Testis (tissue), 3 donors: ENCODE measurements around the gene IFI30. TPM values are rescaled to one million over a fixed set of nuclear protein-coding genes. Genes with fewer than 3 reads are reported as not detected.

Experiments used
- DNase-seq: peaks from one replicate; pipeline ENCODE4 v3.0.0-alpha.2; 2019
- H3K27ac ChIP-seq, 2 donors: fragments of 200-600 bp; sonication (generic); one replicate each; pipeline ENCODE4 v1.5.1; 2019
- H3K27me3 ChIP-seq: fragments of 200-600 bp; sonication (generic); one replicate; pipeline ENCODE4 v1.5.1; 2019
- H3K36me3 ChIP-seq: fragments of 200-600 bp; sonication (generic); one replicate; pipeline ENCODE4 v1.5.1; 2017; ENCODE audit warnings: low read depth; ENCODE audit errors: missing control alignments
- H3K4me1 ChIP-seq: fragments of 200-600 bp; sonication (generic); one replicate; pipeline ENCODE4 v1.5.1; 2019
- H3K4me3 ChIP-seq, 2 donors: fragments of 200-600 bp; sonication (generic); one replicate each; pipeline ENCODE4 v1.5.1; 2017 to 2019
- H3K9me3 ChIP-seq: fragments of 200-600 bp; sonication (generic); one replicate; pipeline ENCODE4 v1.5.1; 2017
- CTCF ChIP-seq, 3 experiments: fragments of 450-650 bp in 2 of 3; fragments of 200-600 bp in 1 of 3; sonication (generic) in 1 of 3; IDR thresholded peaks; one replicate each; pipeline ENCODE4 v1.5.1; 2016 to 2019; ENCODE audit warnings: antibody characterized with exemption in 3 of 3, mild to moderate bottlenecking in 2 of 3, moderate library complexity in 1 of 3
- POLR2A ChIP-seq: fragments of 450-650 bp; IDR thresholded peaks from one replicate; pipeline ENCODE4 v1.6.1; 2017; ENCODE audit warnings: antibody characterized with exemption, mild to moderate bottlenecking, moderate library complexity
- WGBS, 2 donors: methylation state at CpG; one replicate each; pipeline ENCODE4 v1.1.5; 2018; 5-methylcytosine and 5-hydroxymethylcytosine counted together
- intact Hi-C: fragments of 100-400 bp; cut with DNase I; formaldehyde crosslinking; loops from one replicate; pipeline ENCODE4 v1.15.1; 2023; ENCODE audit warnings: low total_unique reads
- polyA plus RNA-seq: library from polyadenylated mRNA; stranded (reverse); fragments of 350-450 nt; fragmentation: Illumina TruSeq; extraction: RNeasy Lipid Tissue Mini Kit (QIAGEN cat#74804); gene quantifications from one replicate; pipeline ENCODE4 v1.2.3, GENCODE V29; 2014; ENCODE audit warnings: low read depth, low replicate concordance; ENCODE audit not compliant: insufficient read depth
- total RNA-seq, 2 donors: library from RNA; depleted of rRNA; stranded (reverse); fragments of >200 nt; gene quantifications; one replicate each; pipeline ENCODE4 v1.2.3, GENCODE V29; 2016

Gene IFI30
- total and polyA plus RNA-seq, 3 donors from 2014 or later, result 3.2 to 47.6 (median 7.4) TPM

GRCh38 chr19:18144361-18144760 is 29.3 kb upstream of the IFI30 start:
- no peaks in the 10 kb centered on the region for H3K4me1 ChIP-seq
- intact Hi-C loops, result no loop called here
- no peak for DNase-seq
- no peak overlapping the region for H3K4me3 ChIP-seq
- no peak for TF ChIP-seq POLR2A
- TF ChIP-seq CTCF (IDR thresholded peaks at IDR 0.05), result no peak
- H3K27me3 ChIP-seq, result no peaks in the 10 kb centered on the region
- WGBS, 2 donors, result 89 to 90% methylated on average over 5 to 16 of the region's 16 CpGs
- H3K27ac ChIP-seq, result no peak overlapping the region
- H3K36me3 ChIP-seq, result no peaks in the 10 kb centered on the region
- no peaks in the 10 kb centered on the region for H3K9me3 ChIP-seq

- H3K9me3 ChIP-seq, result no peaks in the 10 kb centered on the region
- no peak overlapping the region for H3K4me3 ChIP-seq
- intact Hi-C loops, result no loop called here
- H3K4me1 ChIP-seq, result no peaks in the 10 kb centered on the region
- TF ChIP-seq CTCF (IDR thresholded peaks at IDR 0.05) (no peak), POLR2A (no peak)
- no peak overlapping the region for H3K27ac ChIP-seq
- WGBS, 2 donors, result 95 to 97% methylated on average over 28 of the region's 28 CpGs
- DNase-seq, result no peak
- no peaks in the 10 kb centered on the region for H3K36me3 ChIP-seq
- no peaks in the 10 kb centered on the region for H3K27me3 ChIP-seq
Measured at GRCh38 chr19:18144906-18145305, 28.7 kb upstream of the IFI30 start.

- H3K36me3 ChIP-seq, result no peaks in the 10 kb centered on the region
- 82 to 97% methylated on average over 7 to 19 of the region's 19 CpGs for WGBS, 2 donors
- TF ChIP-seq POLR2A (no peak), CTCF (IDR thresholded peaks at IDR 0.05) (no peak)
- DNase-seq, result no peak
- H3K27ac ChIP-seq, result no peak overlapping the region
- H3K27me3 ChIP-seq, result no peaks in the 10 kb centered on the region
- H3K4me3 ChIP-seq, result no peak overlapping the region
- no peaks in the 10 kb centered on the region for H3K4me1 ChIP-seq
- no peaks in the 10 kb centered on the region for H3K9me3 ChIP-seq
- intact Hi-C loops, result no loop called here
Measured at GRCh38 chr19:18145391-18145999, 28.1 kb upstream of the IFI30 start.

GRCh38 chr19:18147396-18147795 is 26.2 kb upstream of the IFI30 start:
- Histone ChIP-seq H3K27me3 (no peaks in the 10 kb centered on the region), H3K4me1 (peaks cover 4% of the 10 kb centered on the region), H3K4me3 (no peak overlapping the region), H3K36me3 (no peaks in the 10 kb centered on the region), H3K27ac (no peak overlapping the region), H3K9me3 (no peaks in the 10 kb centered on the region)
- WGBS, 2 donors, result 95% methylated on average over 13 of the region's 13 CpGs
- intact Hi-C loops, result no loop called here
- TF ChIP-seq CTCF (IDR thresholded peaks at IDR 0.05), result no peak
- TF ChIP-seq POLR2A, result no peak
- no peak for DNase-seq

- TF ChIP-seq POLR2A (no peak), CTCF (IDR thresholded peaks at IDR 0.05) (no peak)
- H3K36me3 ChIP-seq, result no peaks in the 10 kb centered on the region
- 84 to 91% methylated on average over 7 to 16 of the region's 16 CpGs for WGBS, 2 donors
- H3K27me3 ChIP-seq, result no peaks in the 10 kb centered on the region
- no peak overlapping the region for H3K4me3 ChIP-seq
- DNase-seq, result no peak
- intact Hi-C loops, result no loop called here
- H3K4me1 ChIP-seq, result peaks cover 11% of the 10 kb centered on the region
- H3K9me3 ChIP-seq, result no peaks in the 10 kb centered on the region
- no peak overlapping the region for H3K27ac ChIP-seq
Measured at GRCh38 chr19:18149596-18149975, 24.0 kb upstream of the IFI30 start.
